SK-N-SH treated with all-trans-retinoic acid at 6 μM for 48 hours (cell line): Measurements from ENCODE around the gene PYHIN1.

ENCODE experiments used
- ATAC-seq: fragments of 200-7000 bp; cut with Tn5 transposase; 3 replicates; pipeline ENCODE4 v1.9.1; 2020; ENCODE audit warnings: mild to moderate bottlenecking, moderate library complexity
- ARNTL ChIP-seq: fragments of 450-650 bp; formaldehyde crosslinking; IDR thresholded peaks from 2 replicates; pipeline ENCODE4 v1.5.0; 2020; ENCODE audit warnings: low read depth, mild to moderate bottlenecking, moderate library complexity, borderline replicate concordance
- BACH2 ChIP-seq: fragments of 250-450 bp; sonication (Bioruptor Pico); IDR thresholded peaks from 2 replicates; pipeline ENCODE4 v1.9.0; 2021; ENCODE audit warnings: mild to moderate bottlenecking, borderline replicate concordance
- CSRNP3 ChIP-seq: fragments of 250-450 bp; sonication (Bioruptor Pico); IDR thresholded peaks from 2 replicates; pipeline ENCODE4 v1.5.1; 2021; ENCODE audit warnings: mild to moderate bottlenecking, moderate library complexity
- ESRRG ChIP-seq: fragments of 250-450 bp; sonication (Bioruptor Pico); IDR thresholded peaks from 2 replicates; pipeline ENCODE4 v1.6.1; 2021; ENCODE audit warnings: mild to moderate bottlenecking
- GLIS3 ChIP-seq: fragments of 250-450 bp; sonication (Bioruptor Pico); IDR thresholded peaks from 2 replicates; pipeline ENCODE4 v1.5.0; 2020; ENCODE audit warnings: mild to moderate bottlenecking, moderate library complexity
- ISL1 ChIP-seq: fragments of 250-450 bp; sonication (Bioruptor Pico); IDR thresholded peaks from 2 replicates; pipeline ENCODE4 v2.1.2; 2022; ENCODE audit warnings: mild to moderate bottlenecking, moderate library complexity
- OSR1 ChIP-seq: fragments of 250-450 bp; sonication (Bioruptor Pico); IDR thresholded peaks from 2 replicates; pipeline ENCODE4 v1.8.0; 2022; ENCODE audit warnings: moderate library complexity, mild to moderate bottlenecking, inconsistent platforms
- PATZ1 ChIP-seq: fragments of 250-450 bp; sonication (Bioruptor Pico); IDR thresholded peaks from 2 replicates; pipeline ENCODE4 v1.8.0; 2020; ENCODE audit warnings: mild to moderate bottlenecking, moderate library complexity, borderline replicate concordance
- POU6F1 ChIP-seq: fragments of 250-450 bp; sonication (Bioruptor Pico); IDR thresholded peaks from 2 replicates; pipeline ENCODE4 v1.8.0; 2021; ENCODE audit warnings: low read depth, mild to moderate bottlenecking, moderate library complexity, borderline replicate concordance
- PPARA ChIP-seq: fragments of 250-450 bp; sonication (Bioruptor Pico); IDR thresholded peaks from 2 replicates; pipeline ENCODE4 v1.5.0; 2020; ENCODE audit warnings: mild to moderate bottlenecking, borderline replicate concordance
- RARB ChIP-seq: fragments of 250-450 bp; sonication (Bioruptor Pico); IDR thresholded peaks from 2 replicates; pipeline ENCODE4 v1.8.0; 2021; ENCODE audit warnings: mild to moderate bottlenecking, moderate library complexity
- TOX ChIP-seq: fragments of 250-450 bp; sonication (Bioruptor Pico); IDR thresholded peaks from 2 replicates; pipeline ENCODE4 v1.8.0; 2021; ENCODE audit warnings: mild to moderate bottlenecking, moderate library complexity, borderline replicate concordance
- ZC3H10 ChIP-seq: fragments of 250-450 bp; sonication (Bioruptor Pico); IDR thresholded peaks from 2 replicates; pipeline ENCODE4 v1.5.1; 2021; ENCODE audit warnings: mild to moderate bottlenecking, moderate library complexity
- ZNF70 ChIP-seq: fragments of 450-650 bp; formaldehyde crosslinking; IDR thresholded peaks from 2 replicates; pipeline ENCODE4 v1.5.0; 2020; ENCODE audit warnings: mild to moderate bottlenecking, moderate library complexity
- ZNF8 ChIP-seq: fragments of 450-650 bp; formaldehyde crosslinking; IDR thresholded peaks from 2 replicates; pipeline ENCODE4 v1.5.0; 2020; ENCODE audit warnings: mild to moderate bottlenecking, moderate library complexity
- TF ChIP-seq, protein P1 (sequence below): fragments of 250-450 bp; sonication (Bioruptor Pico); IDR thresholded peaks from 2 replicates; pipeline ENCODE4 v1.5.0; 2020; ENCODE audit warnings: mild to moderate bottlenecking, moderate library complexity

The PYHIN1 gene

GRCh38 chr1:158946785-158947184 is 15.4 kb downstream of the PYHIN1 start (continued):
- TF ChIP-seq ARNTL (CRISPR knock-in tag) (no peak), PATZ1 (no peak), TOX (no peak), ZC3H10 (no peak), BACH2 (CRISPR knock-in tag) (no peak)
- TF ChIP-seq, all 23 proteins: peak for 0

DNA sequence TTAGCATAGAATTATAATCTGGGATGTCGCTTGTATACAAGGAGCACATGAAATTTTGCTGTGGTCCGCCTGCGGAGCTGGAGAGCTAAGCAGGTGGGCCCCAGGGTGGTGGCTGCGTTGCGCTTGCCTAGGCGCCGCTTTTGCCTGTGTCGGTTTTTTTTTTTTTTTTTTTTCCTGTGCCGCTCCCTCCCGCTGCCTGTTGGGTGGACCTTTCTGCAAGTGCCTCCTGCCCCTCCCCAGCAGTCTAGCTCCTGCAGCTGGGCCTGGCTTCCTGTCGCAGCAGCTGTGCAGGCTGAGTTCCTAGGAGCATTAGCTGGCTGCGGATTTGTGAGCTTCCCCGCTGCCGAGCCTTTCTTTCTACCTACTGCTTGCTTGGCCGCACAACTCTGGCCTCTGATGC is 20.6 kb downstream of the PYHIN1 start:
- ATAC-seq: no peak
- TF ChIP-seq, protein P1, sequence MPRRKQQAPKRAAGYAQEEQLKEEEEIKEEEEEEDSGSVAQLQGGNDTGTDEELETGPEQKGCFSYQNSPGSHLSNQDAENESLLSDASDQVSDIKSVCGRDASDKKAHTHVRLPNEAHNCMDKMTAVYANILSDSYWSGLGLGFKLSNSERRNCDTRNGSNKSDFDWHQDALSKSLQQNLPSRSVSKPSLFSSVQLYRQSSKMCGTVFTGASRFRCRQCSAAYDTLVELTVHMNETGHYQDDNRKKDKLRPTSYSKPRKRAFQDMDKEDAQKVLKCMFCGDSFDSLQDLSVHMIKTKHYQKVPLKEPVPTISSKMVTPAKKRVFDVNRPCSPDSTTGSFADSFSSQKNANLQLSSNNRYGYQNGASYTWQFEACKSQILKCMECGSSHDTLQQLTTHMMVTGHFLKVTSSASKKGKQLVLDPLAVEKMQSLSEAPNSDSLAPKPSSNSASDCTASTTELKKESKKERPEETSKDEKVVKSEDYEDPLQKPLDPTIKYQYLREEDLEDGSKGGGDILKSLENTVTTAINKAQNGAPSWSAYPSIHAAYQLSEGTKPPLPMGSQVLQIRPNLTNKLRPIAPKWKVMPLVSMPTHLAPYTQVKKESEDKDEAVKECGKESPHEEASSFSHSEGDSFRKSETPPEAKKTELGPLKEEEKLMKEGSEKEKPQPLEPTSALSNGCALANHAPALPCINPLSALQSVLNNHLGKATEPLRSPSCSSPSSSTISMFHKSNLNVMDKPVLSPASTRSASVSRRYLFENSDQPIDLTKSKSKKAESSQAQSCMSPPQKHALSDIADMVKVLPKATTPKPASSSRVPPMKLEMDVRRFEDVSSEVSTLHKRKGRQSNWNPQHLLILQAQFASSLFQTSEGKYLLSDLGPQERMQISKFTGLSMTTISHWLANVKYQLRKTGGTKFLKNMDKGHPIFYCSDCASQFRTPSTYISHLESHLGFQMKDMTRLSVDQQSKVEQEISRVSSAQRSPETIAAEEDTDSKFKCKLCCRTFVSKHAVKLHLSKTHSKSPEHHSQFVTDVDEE: no peak
- TF ChIP-seq PPARA (CRISPR knock-in tag): no peak
- no peak for TF ChIP-seq RARB (CRISPR knock-in tag)
- TF ChIP-seq CSRNP3: no peak
- no peak for TF ChIP-seq ZNF8 (CRISPR knock-in tag)
- TF ChIP-seq POU6F1 (CRISPR knock-in tag): no peak
- no peak for TF ChIP-seq PATZ1
- no peak for TF ChIP-seq ISL1 (CRISPR knock-in tag)

- ATAC-seq: no peak
- no peak for TF ChIP-seq RARB (CRISPR knock-in tag)
- TF ChIP-seq ZNF70: no peak
- no peak for TF ChIP-seq POU6F1 (CRISPR knock-in tag)
- no peak for TF ChIP-seq PATZ1
- TF ChIP-seq GLIS3: no peak
- TF ChIP-seq BACH2 (CRISPR knock-in tag): no peak
- TF ChIP-seq ESRRG (CRISPR knock-in tag): no peak
- TF ChIP-seq OSR1 (CRISPR knock-in tag): no peak
- no peak for TF ChIP-seq ZC3H10
- TF ChIP-seq CSRNP3: no peak
These were observed 21.1 kb downstream of the PYHIN1 start for GRCh38 chr1:158952416-158952815.
